PFSK-1 (cell line): ENCODE measurements around the gene HDAC7.

Source experiments
- FOXP2 ChIP-seq: optimal IDR thresholded peaks from 2 replicates; pipeline ENCODE3; 2011; ENCODE audit warnings: borderline replicate concordance, control low read depth, inconsistent platforms; ENCODE audit not compliant: insufficient read depth; ENCODE audit errors: extremely low read length, extremely low read depth
- POLR2AphosphoS5 ChIP-seq: IDR thresholded peaks from 2 replicates; pipeline ENCODE4 v1.6.1; 2012; ENCODE audit warnings: low read depth, mild to moderate bottlenecking, control low read depth, low read length, moderate library complexity
- REST ChIP-seq, 2 experiments: IDR thresholded peaks; 2 replicates each; pipeline versions ENCODE4 v1.6.1 to v1.8.0; 2011 to 2012; ENCODE audit warnings: low read depth in 2 of 2, low read length in 2 of 2, control low read depth in 1 of 2, inconsistent platforms in 1 of 2, mild to moderate bottlenecking in 1 of 2, moderate library complexity in 1 of 2; ENCODE audit not compliant: insufficient read depth in 1 of 2
- SIN3A ChIP-seq: IDR thresholded peaks from 2 replicates; pipeline ENCODE4 v1.6.1; 2012; ENCODE audit warnings: mild to moderate bottlenecking, low read length, moderate library complexity, borderline replicate concordance; ENCODE audit not compliant: insufficient read depth
- TAF1 ChIP-seq: IDR thresholded peaks from 2 replicates; pipeline ENCODE4 v1.6.1; 2012; ENCODE audit warnings: low read length, control low read depth, borderline replicate concordance; ENCODE audit not compliant: insufficient read depth

- TF ChIP-seq POLR2AphosphoS5 (no peak), SIN3A (no peak), REST (IDR thresholded peaks at IDR 0.05; ENCODE audit: insufficient read depth in 1 of 2, low read depth in 2 of 2, low read length in 2 of 2) (no peak), FOXP2 (no peak), TAF1 (no peak)
Measured at GRCh38 chr12:47763481-47764346, 56.0 kb downstream of the HDAC7 start.
